WTC11 (cell line): ENCODE data around the gene COL4A5. TPM values are rescaled to one million over a fixed set of nuclear protein-coding genes. Genes with fewer than 3 reads are reported as not detected.
A peak's percentile ranks its signal among the peaks of the same experiment; 100 is the strongest.

ENCODE experiments used
- ATAC-seq: fragments of 200-7000 bp; cut with Tn5 transposase; 2 replicates; pipeline ENCODE4 v1.10.0; 2021; ENCODE audit warnings: mild to moderate bottlenecking, moderate library complexity
- CTCF ChIA-PET: fragments of 300-600 bp; sonication (Branson Sonifier 250); formaldehyde crosslinking; loops from one replicate; lab custom pipeline; 2021; ENCODE audit warnings: antibody characterized with exemption; lab: Charles Lee
- POLR2A ChIA-PET: fragments of 350-600 bp; sonication (Branson Sonifier 250); formaldehyde crosslinking; loops from one replicate; lab custom pipeline; 2021; ENCODE audit warnings: antibody characterized with exemption; lab: Charles Lee
- DNase-seq: peaks from one replicate; pipeline ENCODE4 v3.0.0; 2021; ENCODE audit warnings: low spot score
- H3K27ac Mint-ChIP-seq: 2 replicates; pipeline ENCODE4 v1.8.0; 2021; ENCODE audit warnings: mixed read lengths
- H3K27me3 Mint-ChIP-seq: 2 replicates; pipeline ENCODE4 v1.8.0; 2021; ENCODE audit warnings: low read depth, mild to moderate bottlenecking, moderate library complexity, mixed read lengths
- H3K36me3 Mint-ChIP-seq: 2 replicates; pipeline ENCODE4 v1.8.0; 2021; ENCODE audit warnings: mixed read lengths
- H3K4me1 Mint-ChIP-seq: 2 replicates; pipeline ENCODE4 v1.8.0; 2022; ENCODE audit warnings: mixed read lengths
- H3K4me3 Mint-ChIP-seq: 2 replicates; pipeline ENCODE4 v1.8.0; 2021; ENCODE audit warnings: mild to moderate bottlenecking, moderate library complexity, mixed read lengths
- H3K9me3 Mint-ChIP-seq: 2 replicates; pipeline ENCODE4 v1.8.0; 2021; ENCODE audit warnings: mixed read lengths
- FOXK1 ChIP-seq: sonication (generic); formaldehyde crosslinking; IDR thresholded peaks from 2 replicates; pipeline ENCODE4 v1.8.0; 2022; ENCODE audit warnings: mild to moderate bottlenecking, moderate library complexity, missing genetic modification reagents
- GABPB1 ChIP-seq: sonication (generic); formaldehyde crosslinking; IDR thresholded peaks from 2 replicates; pipeline ENCODE4 v1.8.1; 2023; ENCODE audit warnings: mild to moderate bottlenecking, missing genetic modification reagents
- NFATC4 ChIP-seq: fragments of 250-450 bp; sonication (Bioruptor Pico); IDR thresholded peaks from 2 replicates; pipeline ENCODE4 v1.9.0; 2021; ENCODE audit warnings: mild to moderate bottlenecking
- NFYB ChIP-seq: sonication (generic); formaldehyde crosslinking; conservative IDR thresholded peaks from 2 replicates; pipeline ENCODE4 v1.8.0; 2022; ENCODE audit warnings: low read depth, missing genetic modification reagents
- SMAD3 ChIP-seq: sonication (generic); formaldehyde crosslinking; IDR thresholded peaks from 2 replicates; pipeline ENCODE4 v1.8.0; 2022; ENCODE audit warnings: missing genetic modification reagents, mild to moderate bottlenecking, borderline replicate concordance
- TCF7 ChIP-seq: sonication (generic); formaldehyde crosslinking; IDR thresholded peaks from 2 replicates; pipeline ENCODE4 v1.8.0; 2022; ENCODE audit warnings: mild to moderate bottlenecking, low read depth, missing genetic modification reagents, moderate library complexity
- ZNF138 ChIP-seq: sonication (generic); formaldehyde crosslinking; conservative IDR thresholded peaks from 2 replicates; pipeline ENCODE4 v1.8.1; 2022; ENCODE audit warnings: mild to moderate bottlenecking, moderate library complexity, missing genetic modification reagents
- ZNF263 ChIP-seq: sonication (generic); formaldehyde crosslinking; IDR thresholded peaks from 2 replicates; pipeline ENCODE4 v1.8.1; 2022; ENCODE audit warnings: low read depth, mild to moderate bottlenecking, moderate library complexity, missing genetic modification reagents
- ZNF317 ChIP-seq: sonication (generic); formaldehyde crosslinking; IDR thresholded peaks from 2 replicates; pipeline ENCODE4 v1.8.1; 2023; ENCODE audit warnings: low read depth, mild to moderate bottlenecking, moderate library complexity, missing genetic modification reagents, borderline replicate concordance
- total RNA-seq: library from RNA; stranded (reverse); gene quantifications from 3 replicates; pipeline ENCODE4 v1.2.3, GENCODE V29; 2021
- TF ChIP-seq, protein P1 (sequence below): fragments of 200-600 bp; IDR thresholded peaks from 2 replicates; pipeline ENCODE4 v1.8.0; 2022; ENCODE audit warnings: antibody characterized with exemption
- TF ChIP-seq, protein P2 (sequence below): sonication (generic); formaldehyde crosslinking; conservative IDR thresholded peaks from 2 replicates; pipeline ENCODE4 v1.8.1; 2023; ENCODE audit warnings: mild to moderate bottlenecking, low read depth, missing genetic modification reagents, moderate library complexity
- TF ChIP-seq, protein P3 (sequence below): sonication (generic); formaldehyde crosslinking; IDR thresholded peaks from 2 replicates; pipeline ENCODE4 v1.8.1; 2023; ENCODE audit warnings: mild to moderate bottlenecking, moderate library complexity, missing genetic modification reagents
- TF ChIP-seq, protein P4 (sequence below): sonication (generic); formaldehyde crosslinking; IDR thresholded peaks from 2 replicates; pipeline ENCODE4 v1.8.0; 2022; ENCODE audit warnings: mild to moderate bottlenecking, missing genetic modification reagents

COL4A5 gene
- total RNA-seq, 1 experiment from 2014 or later = 30.7 TPM

DNA sequence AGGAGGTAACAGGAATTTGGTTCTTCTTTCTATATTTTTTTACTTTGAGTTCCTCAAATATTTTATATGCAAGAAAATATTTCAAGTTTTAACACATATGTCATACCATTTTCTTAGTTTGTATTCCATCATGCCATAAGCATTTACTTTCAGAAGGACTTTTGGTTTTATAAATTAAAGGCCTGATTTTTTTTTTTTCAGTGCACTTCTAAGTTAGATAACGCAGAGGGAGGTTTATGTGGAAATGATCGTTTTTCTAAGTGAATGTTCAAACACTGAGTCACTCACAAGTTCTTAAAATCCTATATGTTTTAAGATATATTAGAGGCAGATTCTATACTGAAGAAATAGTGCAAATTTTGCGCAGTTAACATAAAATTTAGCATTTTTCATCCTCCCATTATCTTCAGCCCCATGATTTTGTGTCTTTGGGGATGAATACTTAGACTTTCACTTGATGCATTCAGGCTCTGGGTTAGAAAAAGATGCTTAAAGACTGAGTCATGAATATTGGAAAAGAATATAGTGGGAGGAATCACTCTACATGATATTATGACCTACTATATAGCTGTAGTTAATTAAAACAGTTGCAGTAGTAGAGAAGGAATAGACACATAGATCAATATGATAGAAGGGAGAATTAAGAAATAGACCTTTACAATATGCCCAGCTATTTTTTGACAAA, 54.9 kb downstream of the COL4A5 start:
- no peak for DNase-seq
- Mint-ChIP-seq H3K27me3 (no peaks in the 10 kb centered on the region), H3K27ac (no peak overlapping the region), H3K9me3 (no peaks in the 10 kb centered on the region), H3K36me3 (no peaks in the 10 kb centered on the region), H3K4me3 (no peak overlapping the region), H3K4me1 (peaks cover 5% of the 10 kb centered on the region)
- ChIA-PET POLR2A (no interaction called here), CTCF (no interaction called here)
- TF ChIP-seq, protein P1, sequence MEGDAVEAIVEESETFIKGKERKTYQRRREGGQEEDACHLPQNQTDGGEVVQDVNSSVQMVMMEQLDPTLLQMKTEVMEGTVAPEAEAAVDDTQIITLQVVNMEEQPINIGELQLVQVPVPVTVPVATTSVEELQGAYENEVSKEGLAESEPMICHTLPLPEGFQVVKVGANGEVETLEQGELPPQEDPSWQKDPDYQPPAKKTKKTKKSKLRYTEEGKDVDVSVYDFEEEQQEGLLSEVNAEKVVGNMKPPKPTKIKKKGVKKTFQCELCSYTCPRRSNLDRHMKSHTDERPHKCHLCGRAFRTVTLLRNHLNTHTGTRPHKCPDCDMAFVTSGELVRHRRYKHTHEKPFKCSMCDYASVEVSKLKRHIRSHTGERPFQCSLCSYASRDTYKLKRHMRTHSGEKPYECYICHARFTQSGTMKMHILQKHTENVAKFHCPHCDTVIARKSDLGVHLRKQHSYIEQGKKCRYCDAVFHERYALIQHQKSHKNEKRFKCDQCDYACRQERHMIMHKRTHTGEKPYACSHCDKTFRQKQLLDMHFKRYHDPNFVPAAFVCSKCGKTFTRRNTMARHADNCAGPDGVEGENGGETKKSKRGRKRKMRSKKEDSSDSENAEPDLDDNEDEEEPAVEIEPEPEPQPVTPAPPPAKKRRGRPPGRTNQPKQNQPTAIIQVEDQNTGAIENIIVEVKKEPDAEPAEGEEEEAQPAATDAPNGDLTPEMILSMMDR = no peak
- TF ChIP-seq FOXK1 (CRISPR knock-in tag) (no peak), ZNF263 (CRISPR knock-in tag) (no peak), ZNF317 (CRISPR knock-in tag) (no peak), TCF7 (CRISPR knock-in tag) (no peak), NFYB (CRISPR knock-in tag) (no peak)
- TF ChIP-seq, protein P2, sequence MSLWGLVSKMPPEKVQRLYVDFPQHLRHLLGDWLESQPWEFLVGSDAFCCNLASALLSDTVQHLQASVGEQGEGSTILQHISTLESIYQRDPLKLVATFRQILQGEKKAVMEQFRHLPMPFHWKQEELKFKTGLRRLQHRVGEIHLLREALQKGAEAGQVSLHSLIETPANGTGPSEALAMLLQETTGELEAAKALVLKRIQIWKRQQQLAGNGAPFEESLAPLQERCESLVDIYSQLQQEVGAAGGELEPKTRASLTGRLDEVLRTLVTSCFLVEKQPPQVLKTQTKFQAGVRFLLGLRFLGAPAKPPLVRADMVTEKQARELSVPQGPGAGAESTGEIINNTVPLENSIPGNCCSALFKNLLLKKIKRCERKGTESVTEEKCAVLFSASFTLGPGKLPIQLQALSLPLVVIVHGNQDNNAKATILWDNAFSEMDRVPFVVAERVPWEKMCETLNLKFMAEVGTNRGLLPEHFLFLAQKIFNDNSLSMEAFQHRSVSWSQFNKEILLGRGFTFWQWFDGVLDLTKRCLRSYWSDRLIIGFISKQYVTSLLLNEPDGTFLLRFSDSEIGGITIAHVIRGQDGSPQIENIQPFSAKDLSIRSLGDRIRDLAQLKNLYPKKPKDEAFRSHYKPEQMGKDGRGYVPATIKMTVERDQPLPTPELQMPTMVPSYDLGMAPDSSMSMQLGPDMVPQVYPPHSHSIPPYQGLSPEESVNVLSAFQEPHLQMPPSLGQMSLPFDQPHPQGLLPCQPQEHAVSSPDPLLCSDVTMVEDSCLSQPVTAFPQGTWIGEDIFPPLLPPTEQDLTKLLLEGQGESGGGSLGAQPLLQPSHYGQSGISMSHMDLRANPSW = no peak
- TF ChIP-seq, protein P3, sequence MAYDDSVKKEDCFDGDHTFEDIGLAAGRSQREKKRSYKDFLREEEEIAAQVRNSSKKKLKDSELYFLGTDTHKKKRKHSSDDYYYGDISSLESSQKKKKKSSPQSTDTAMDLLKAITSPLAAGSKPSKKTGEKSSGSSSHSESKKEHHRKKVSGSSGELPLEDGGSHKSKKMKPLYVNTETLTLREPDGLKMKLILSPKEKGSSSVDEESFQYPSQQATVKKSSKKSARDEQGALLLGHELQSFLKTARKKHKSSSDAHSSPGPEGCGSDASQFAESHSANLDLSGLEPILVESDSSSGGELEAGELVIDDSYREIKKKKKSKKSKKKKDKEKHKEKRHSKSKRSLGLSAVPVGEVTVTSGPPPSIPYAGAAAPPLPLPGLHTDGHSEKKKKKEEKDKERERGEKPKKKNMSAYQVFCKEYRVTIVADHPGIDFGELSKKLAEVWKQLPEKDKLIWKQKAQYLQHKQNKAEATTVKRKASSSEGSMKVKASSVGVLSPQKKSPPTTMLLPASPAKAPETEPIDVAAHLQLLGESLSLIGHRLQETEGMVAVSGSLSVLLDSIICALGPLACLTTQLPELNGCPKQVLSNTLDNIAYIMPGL (CRISPR knock-in tag) = no peak
- no peak for ATAC-seq

DNA sequence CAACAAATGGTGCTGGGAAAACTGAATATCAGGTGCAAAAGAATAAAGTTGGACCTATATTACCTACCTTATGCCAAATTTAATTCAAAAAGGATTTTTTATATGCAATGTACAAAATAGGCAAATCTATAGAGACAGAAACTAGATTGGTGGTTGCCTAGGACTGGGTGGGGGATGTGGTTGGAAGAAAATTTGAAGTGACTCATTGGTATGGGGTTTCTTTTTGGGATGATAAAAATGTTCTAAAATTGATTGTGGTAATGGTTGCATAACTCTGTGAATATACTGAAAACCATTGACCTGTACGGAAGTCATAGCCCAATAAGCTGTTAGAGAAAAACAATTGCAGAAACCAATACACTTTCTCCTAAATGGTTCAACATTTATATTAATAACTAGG, 72.1 kb downstream of the COL4A5 start:
- ChIA-PET CTCF (no interaction called here), POLR2A (no interaction called here)
- Mint-ChIP-seq H3K4me3 (no peak overlapping the region), H3K9me3 (peaks cover 41% of the 10 kb centered on the region), H3K4me1 (peaks cover 17% of the 10 kb centered on the region), H3K27me3 (no peaks in the 10 kb centered on the region), H3K27ac (no peak overlapping the region), H3K36me3 (peaks cover 35% of the 10 kb centered on the region)
- DNase-seq (no peak), ATAC-seq (no peak)
- TF ChIP-seq, protein P4, sequence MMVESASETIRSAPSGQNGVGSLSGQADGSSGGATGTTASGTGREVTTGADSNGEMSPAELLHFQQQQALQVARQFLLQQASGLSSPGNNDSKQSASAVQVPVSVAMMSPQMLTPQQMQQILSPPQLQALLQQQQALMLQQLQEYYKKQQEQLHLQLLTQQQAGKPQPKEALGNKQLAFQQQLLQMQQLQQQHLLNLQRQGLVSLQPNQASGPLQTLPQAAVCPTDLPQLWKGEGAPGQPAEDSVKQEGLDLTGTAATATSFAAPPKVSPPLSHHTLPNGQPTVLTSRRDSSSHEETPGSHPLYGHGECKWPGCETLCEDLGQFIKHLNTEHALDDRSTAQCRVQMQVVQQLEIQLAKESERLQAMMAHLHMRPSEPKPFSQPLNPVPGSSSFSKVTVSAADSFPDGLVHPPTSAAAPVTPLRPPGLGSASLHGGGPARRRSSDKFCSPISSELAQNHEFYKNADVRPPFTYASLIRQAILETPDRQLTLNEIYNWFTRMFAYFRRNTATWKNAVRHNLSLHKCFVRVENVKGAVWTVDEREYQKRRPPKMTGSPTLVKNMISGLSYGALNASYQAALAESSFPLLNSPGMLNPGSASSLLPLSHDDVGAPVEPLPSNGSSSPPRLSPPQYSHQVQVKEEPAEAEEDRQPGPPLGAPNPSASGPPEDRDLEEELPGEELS (CRISPR knock-in tag) = no peak
- no peak for TF ChIP-seq SMAD3 (CRISPR knock-in tag)
- TF ChIP-seq NFATC4 (CRISPR knock-in tag) = no peak

DNA sequence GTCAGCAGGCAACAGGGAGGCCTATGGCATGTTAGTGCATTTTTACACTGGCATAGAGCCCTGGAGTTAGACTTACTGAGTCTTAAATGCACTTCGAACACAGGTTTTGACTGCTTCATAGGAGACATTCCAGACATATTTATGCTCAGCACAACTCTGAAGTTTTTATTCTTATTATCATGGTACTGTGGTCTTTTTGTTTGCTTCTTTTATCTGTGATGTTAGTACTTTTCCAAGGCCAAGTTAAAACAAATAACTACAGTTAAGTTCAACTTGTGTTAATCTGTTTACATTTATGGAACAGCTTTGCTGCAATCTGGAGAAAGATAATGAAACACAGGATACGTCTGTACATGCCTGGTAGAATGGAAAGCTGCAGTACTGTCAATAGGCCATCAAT, 76.5 kb downstream of the COL4A5 start:
- Mint-ChIP-seq H3K4me3 (no peak overlapping the region), H3K36me3 (peaks cover 25% of the 10 kb centered on the region), H3K27me3 (no peaks in the 10 kb centered on the region), H3K27ac (no peak overlapping the region; the same call in 1 of the 2 replicates), H3K4me1 (peaks cover 20% of the 10 kb centered on the region), H3K9me3 (peaks cover 21% of the 10 kb centered on the region)
- ATAC-seq (no peak), DNase-seq (no peak)
- POLR2A ChIA-PET = no interaction called here
- CTCF ChIA-PET = no interaction called here
- peak; percentile 84 for TF ChIP-seq GABPB1 (CRISPR knock-in tag)
- no peak for TF ChIP-seq ZNF138 (CRISPR knock-in tag)
